Measurements from ENCODE around the gene SGO1.

The SGO1 gene

DNA sequence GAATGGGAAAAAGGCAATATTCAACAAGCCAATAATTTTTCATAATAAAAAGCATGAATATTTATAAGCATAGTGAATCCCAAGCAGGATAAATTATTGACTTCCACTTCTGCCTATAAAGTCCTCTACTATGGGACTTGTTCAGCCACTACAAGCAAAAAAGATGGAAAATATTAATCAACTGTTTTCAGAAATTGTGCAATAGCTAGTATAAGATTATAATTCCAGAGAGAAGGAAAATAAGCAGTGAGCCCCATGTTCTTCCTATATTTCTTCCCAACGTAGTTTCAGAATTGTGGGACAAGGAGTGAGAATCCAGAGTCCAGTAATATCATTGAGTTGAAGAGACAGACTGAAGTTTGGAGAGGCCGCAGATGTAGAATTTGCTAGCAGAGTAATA, 24.3 kb downstream of the SGO1 start:
- H3K27me3 ChIP-seq (replicated peaks; ENCODE audit: control insufficient read depth, insufficient read depth, low read length, poor library complexity, severe bottlenecking): no peaks in the 10 kb centered on the region
- peaks cover 14% of the 10 kb centered on the region for H3K4me1 ChIP-seq (ENCODE audit: control insufficient read depth, insufficient read depth, low read length, poor library complexity, severe bottlenecking)
- no peaks in the 10 kb centered on the region for H3K9me3 ChIP-seq (ENCODE audit: control insufficient read depth, low read length)
- H3K27ac ChIP-seq (ENCODE audit: insufficient read depth, low read length, poor library complexity, severe bottlenecking): no peak overlapping the region
- no peak for DNase-seq
- no peaks in the 10 kb centered on the region for H3K36me3 ChIP-seq (ENCODE audit: control insufficient read depth, insufficient read depth, low read length)
- no peak overlapping the region for H3K4me3 ChIP-seq (ENCODE audit: insufficient read depth, low read depth, low read length, poor library complexity, severe bottlenecking)

DNA sequence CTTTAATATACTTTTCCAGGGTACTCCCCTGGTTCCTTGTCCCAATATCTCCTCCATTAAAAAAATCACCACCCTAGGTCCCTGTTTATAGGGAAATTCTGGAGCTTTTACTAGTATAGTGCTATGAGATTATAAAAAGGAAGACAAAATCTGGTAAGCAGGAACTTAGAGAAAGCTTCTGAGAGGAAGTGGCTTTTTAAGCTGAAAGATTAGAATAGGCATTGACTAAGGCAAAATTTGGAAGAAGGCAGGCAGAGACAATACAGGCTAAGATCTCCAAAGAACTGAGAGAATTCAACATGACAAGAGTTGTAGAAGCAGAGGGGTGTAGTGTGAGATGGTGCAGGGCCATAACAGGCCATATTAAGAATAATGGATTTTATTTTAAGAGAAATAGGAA, 25.8 kb downstream of the SGO1 start:
- Histone ChIP-seq H3K4me1 (ENCODE audit: control insufficient read depth, insufficient read depth, low read length, poor library complexity, severe bottlenecking) (peaks cover 14% of the 10 kb centered on the region), H3K27ac (ENCODE audit: insufficient read depth, low read length, poor library complexity, severe bottlenecking) (no peak overlapping the region), H3K4me3 (ENCODE audit: insufficient read depth, low read depth, low read length, poor library complexity, severe bottlenecking) (no peak overlapping the region), H3K9me3 (ENCODE audit: control insufficient read depth, low read length) (no peaks in the 10 kb centered on the region), H3K27me3 (replicated peaks; ENCODE audit: control insufficient read depth, insufficient read depth, low read length, poor library complexity, severe bottlenecking) (no peaks in the 10 kb centered on the region), H3K36me3 (ENCODE audit: control insufficient read depth, insufficient read depth, low read length) (no peaks in the 10 kb centered on the region)
- DNase-seq: no peak

DNA sequence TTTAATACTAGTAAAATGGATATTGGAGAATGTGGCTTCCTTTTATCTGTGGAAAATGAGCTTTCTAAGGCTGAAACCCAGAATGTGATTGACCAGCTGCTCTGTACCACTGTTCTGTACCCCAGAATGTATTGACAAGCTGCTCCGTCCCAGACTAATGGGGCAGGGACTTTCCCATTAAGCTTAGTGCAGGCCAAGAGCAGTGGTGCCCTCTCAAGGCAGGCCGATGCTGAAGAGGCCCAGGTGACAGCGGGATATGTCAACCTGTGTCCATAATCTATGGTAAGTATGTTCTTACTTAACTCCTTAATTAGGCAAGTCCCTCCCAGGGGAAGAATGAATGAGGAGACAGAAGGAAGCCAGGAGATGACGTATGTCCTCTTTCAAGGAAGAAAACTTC, 31.1 kb downstream of the SGO1 start:
- no peak for DNase-seq
- Histone ChIP-seq H3K4me3 (ENCODE audit: insufficient read depth, low read depth, low read length, poor library complexity, severe bottlenecking) (no peak overlapping the region), H3K36me3 (ENCODE audit: control insufficient read depth, insufficient read depth, low read length) (peaks cover 20% of the 10 kb centered on the region), H3K27ac (ENCODE audit: insufficient read depth, low read length, poor library complexity, severe bottlenecking) (no peak overlapping the region), H3K4me1 (ENCODE audit: control insufficient read depth, insufficient read depth, low read length, poor library complexity, severe bottlenecking) (peaks cover 3% of the 10 kb centered on the region), H3K27me3 (replicated peaks; ENCODE audit: control insufficient read depth, insufficient read depth, low read length, poor library complexity, severe bottlenecking) (no peaks in the 10 kb centered on the region), H3K9me3 (ENCODE audit: control insufficient read depth, low read length) (no peaks in the 10 kb centered on the region)

DNA sequence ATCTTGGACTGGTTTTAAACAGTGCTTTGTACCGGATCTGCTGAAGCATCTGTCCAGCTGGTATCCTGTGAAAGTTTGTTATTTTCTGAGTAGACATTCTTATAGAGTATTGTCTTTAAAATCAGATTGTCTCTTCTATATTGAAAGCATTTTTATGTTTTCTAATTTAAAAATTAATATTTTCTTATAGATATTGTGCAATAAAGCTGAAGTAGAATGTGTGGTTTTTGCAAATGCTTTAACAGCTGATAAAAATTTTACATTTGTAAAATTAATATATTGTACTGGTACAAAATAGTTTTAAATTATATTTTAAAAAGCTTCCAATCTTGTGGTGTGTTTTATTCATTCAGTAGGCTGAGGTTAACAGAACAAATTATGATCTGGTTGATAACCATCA, 31.9 kb downstream of the SGO1 start:
- Histone ChIP-seq H3K9me3 (ENCODE audit: control insufficient read depth, low read length) (no peaks in the 10 kb centered on the region), H3K27ac (ENCODE audit: insufficient read depth, low read length, poor library complexity, severe bottlenecking) (no peak overlapping the region), H3K4me3 (ENCODE audit: insufficient read depth, low read depth, low read length, poor library complexity, severe bottlenecking) (no peak overlapping the region), H3K36me3 (ENCODE audit: control insufficient read depth, insufficient read depth, low read length) (peaks cover 26% of the 10 kb centered on the region), H3K4me1 (ENCODE audit: control insufficient read depth, insufficient read depth, low read length, poor library complexity, severe bottlenecking) (no peaks in the 10 kb centered on the region), H3K27me3 (replicated peaks; ENCODE audit: control insufficient read depth, insufficient read depth, low read length, poor library complexity, severe bottlenecking) (no peaks in the 10 kb centered on the region)
- no peak for DNase-seq

DNA sequence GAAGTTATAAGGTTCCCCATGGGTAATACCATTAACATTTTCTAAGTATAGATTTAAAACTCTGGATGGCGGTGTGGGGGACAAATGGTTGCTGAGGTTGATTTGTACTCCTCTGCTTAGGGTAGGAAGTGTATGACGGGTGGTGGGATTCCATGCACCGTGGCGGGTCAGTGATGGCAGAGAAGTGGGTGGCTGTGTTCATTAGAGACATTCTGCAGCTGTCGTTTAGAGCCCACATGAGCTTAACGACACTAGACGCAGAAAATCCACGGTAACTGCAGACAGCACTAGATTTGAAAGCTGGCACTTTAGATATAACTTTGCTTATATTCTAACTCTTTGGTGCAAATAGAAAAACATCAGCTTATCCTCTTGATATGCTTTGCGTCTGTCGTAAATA, 37.5 kb downstream of the SGO1 start:
- Histone ChIP-seq H3K27me3 (replicated peaks; ENCODE audit: control insufficient read depth, insufficient read depth, low read length, poor library complexity, severe bottlenecking) (no peaks in the 10 kb centered on the region), H3K36me3 (ENCODE audit: control insufficient read depth, insufficient read depth, low read length) (peaks cover 40% of the 10 kb centered on the region), H3K27ac (ENCODE audit: insufficient read depth, low read length, poor library complexity, severe bottlenecking) (no peak overlapping the region), H3K9me3 (ENCODE audit: control insufficient read depth, low read length) (no peaks in the 10 kb centered on the region), H3K4me1 (ENCODE audit: control insufficient read depth, insufficient read depth, low read length, poor library complexity, severe bottlenecking) (no peaks in the 10 kb centered on the region), H3K4me3 (ENCODE audit: insufficient read depth, low read depth, low read length, poor library complexity, severe bottlenecking) (no peak overlapping the region)
- no peak for DNase-seq

DNA sequence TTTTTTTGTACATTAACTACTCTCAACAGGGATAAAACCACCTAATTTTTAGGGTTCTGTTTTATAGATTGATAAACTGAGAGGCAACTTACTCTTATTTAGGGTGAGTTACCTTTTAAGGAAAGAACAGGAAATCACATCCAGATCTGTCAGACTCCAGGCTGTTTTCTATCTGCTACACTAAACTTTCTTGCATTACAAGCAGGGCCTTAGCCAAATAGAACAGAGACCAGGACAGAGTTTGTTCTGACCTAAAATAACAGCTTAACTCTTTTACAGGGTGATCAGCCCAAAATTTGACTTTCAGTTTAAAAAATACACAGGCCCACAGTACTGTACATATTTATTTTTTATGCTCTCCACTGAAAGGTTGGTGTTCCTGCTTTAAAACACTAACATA, 38.6 kb downstream of the SGO1 start:
- no peak for DNase-seq
- H3K36me3 ChIP-seq (ENCODE audit: control insufficient read depth, insufficient read depth, low read length): peaks cover 43% of the 10 kb centered on the region

DNA sequence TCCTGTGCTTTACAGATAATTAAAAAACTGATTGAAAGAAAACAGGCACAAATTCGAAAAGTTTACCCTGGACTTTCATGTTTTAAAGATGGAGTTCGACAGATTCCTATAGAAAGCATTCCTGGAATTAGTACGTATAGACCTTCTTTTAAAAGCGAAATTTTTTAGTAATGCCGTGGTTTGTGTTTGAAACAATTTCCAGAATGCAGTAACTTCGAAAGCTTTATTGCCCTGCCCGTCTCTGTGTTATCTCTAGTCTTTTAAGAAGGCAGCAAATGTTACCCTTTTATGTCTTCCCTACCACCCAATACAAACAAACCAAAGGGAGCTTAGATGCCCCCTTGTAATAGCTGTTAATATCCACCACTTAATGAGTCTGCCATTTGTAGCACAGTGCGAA, 39.7 kb downstream of the SGO1 start:
- Histone ChIP-seq H3K27ac (ENCODE audit: insufficient read depth, low read length, poor library complexity, severe bottlenecking) (no peak overlapping the region), H3K36me3 (ENCODE audit: control insufficient read depth, insufficient read depth, low read length) (peaks cover 50% of the 10 kb centered on the region)
- no peak for DNase-seq

More for the DNA sequence above, 38.6 kb downstream of the SGO1 start:
- Histone ChIP-seq H3K9me3 (ENCODE audit: control insufficient read depth, low read length) (no peaks in the 10 kb centered on the region), H3K27ac (ENCODE audit: insufficient read depth, low read length, poor library complexity, severe bottlenecking) (no peak overlapping the region), H3K27me3 (replicated peaks; ENCODE audit: control insufficient read depth, insufficient read depth, low read length, poor library complexity, severe bottlenecking) (no peaks in the 10 kb centered on the region), H3K4me1 (ENCODE audit: control insufficient read depth, insufficient read depth, low read length, poor library complexity, severe bottlenecking) (no peaks in the 10 kb centered on the region), H3K4me3 (ENCODE audit: insufficient read depth, low read depth, low read length, poor library complexity, severe bottlenecking) (no peak overlapping the region)

DNA sequence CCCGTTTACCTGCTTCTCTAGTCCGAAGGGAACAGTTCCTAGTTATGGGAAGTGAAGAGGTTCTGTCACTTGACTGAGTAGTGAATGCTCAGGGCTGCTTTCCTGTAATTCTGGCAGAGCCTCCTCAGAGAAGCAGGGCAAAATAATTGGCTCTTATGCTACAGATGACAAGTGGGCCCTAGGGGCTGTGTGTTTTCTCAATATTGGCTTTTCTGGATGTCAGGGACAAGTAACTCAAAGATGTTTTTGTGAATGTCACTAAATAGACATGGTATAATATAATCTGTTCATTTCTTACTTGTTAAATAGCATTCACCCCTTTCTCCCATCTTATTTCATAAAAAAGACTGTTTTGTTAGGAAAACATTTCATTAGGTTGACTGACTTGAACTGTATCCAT, 40.1 kb downstream of the SGO1 start:
- no peak for DNase-seq
- no peak overlapping the region for H3K27ac ChIP-seq (ENCODE audit: insufficient read depth, low read length, poor library complexity, severe bottlenecking)
- H3K4me1 ChIP-seq (ENCODE audit: control insufficient read depth, insufficient read depth, low read length, poor library complexity, severe bottlenecking): no peaks in the 10 kb centered on the region
- no peak overlapping the region for H3K4me3 ChIP-seq (ENCODE audit: insufficient read depth, low read depth, low read length, poor library complexity, severe bottlenecking)
- no peaks in the 10 kb centered on the region for H3K27me3 ChIP-seq (replicated peaks; ENCODE audit: control insufficient read depth, insufficient read depth, low read length, poor library complexity, severe bottlenecking)
- no peaks in the 10 kb centered on the region for H3K9me3 ChIP-seq (ENCODE audit: control insufficient read depth, low read length)
- H3K36me3 ChIP-seq (ENCODE audit: control insufficient read depth, insufficient read depth, low read length): peaks cover 51% of the 10 kb centered on the region

More for the DNA sequence above, 39.7 kb downstream of the SGO1 start:
- Histone ChIP-seq H3K9me3 (ENCODE audit: control insufficient read depth, low read length) (no peaks in the 10 kb centered on the region), H3K4me1 (ENCODE audit: control insufficient read depth, insufficient read depth, low read length, poor library complexity, severe bottlenecking) (no peaks in the 10 kb centered on the region), H3K4me3 (ENCODE audit: insufficient read depth, low read depth, low read length, poor library complexity, severe bottlenecking) (no peak overlapping the region), H3K27me3 (replicated peaks; ENCODE audit: control insufficient read depth, insufficient read depth, low read length, poor library complexity, severe bottlenecking) (no peaks in the 10 kb centered on the region)

DNA sequence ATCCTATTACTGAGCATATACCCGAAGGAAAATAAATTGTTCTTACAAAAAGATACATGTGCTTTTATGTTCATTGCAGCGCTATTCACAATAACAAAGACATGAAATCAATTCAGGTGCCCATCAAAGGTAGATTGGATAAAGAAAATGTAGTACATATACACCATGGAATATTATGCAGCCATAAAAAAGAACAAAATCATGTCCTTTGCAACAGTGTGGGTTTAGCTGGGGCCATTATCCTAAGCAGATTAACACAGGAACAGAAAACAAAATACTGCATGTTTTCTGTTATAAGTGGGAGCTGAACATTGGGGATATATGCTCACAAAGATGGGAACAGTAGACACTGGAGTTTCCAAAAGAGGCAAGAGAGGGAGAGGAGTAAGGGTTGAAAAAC, 42.5 kb downstream of the SGO1 start:
- Histone ChIP-seq H3K27ac (ENCODE audit: insufficient read depth, low read length, poor library complexity, severe bottlenecking) (no peak overlapping the region), H3K9me3 (ENCODE audit: control insufficient read depth, low read length) (no peaks in the 10 kb centered on the region), H3K4me1 (ENCODE audit: control insufficient read depth, insufficient read depth, low read length, poor library complexity, severe bottlenecking) (no peaks in the 10 kb centered on the region), H3K4me3 (ENCODE audit: insufficient read depth, low read depth, low read length, poor library complexity, severe bottlenecking) (no peak overlapping the region), H3K36me3 (ENCODE audit: control insufficient read depth, insufficient read depth, low read length) (peaks cover 49% of the 10 kb centered on the region), H3K27me3 (replicated peaks; ENCODE audit: control insufficient read depth, insufficient read depth, low read length, poor library complexity, severe bottlenecking) (no peaks in the 10 kb centered on the region)
- no peak for DNase-seq

DNA sequence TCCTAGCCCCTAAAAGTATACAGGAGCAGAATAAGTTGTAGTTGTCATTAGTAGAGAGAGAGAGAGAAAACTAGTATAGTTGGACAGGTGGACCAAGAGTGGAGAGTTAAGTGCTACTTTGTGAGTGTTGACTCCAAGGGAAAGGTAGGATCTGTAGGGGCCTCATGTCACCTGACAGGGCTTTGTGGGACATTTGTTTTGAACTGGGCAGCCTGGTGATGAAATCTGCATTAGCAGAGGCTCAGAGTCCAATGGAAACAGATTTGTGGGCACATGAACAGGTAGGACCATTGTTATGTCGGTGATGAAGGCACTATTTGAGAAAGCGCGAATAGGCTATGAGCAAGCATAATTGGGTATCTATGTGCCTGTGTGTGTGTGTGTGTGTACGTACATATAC, 43.5 kb downstream of the SGO1 start:
- no peak overlapping the region for H3K27ac ChIP-seq (ENCODE audit: insufficient read depth, low read length, poor library complexity, severe bottlenecking)
- no peaks in the 10 kb centered on the region for H3K9me3 ChIP-seq (ENCODE audit: control insufficient read depth, low read length)
- H3K4me3 ChIP-seq (ENCODE audit: insufficient read depth, low read depth, low read length, poor library complexity, severe bottlenecking): no peak overlapping the region
- no peak for DNase-seq
- H3K27me3 ChIP-seq (replicated peaks; ENCODE audit: control insufficient read depth, insufficient read depth, low read length, poor library complexity, severe bottlenecking): no peaks in the 10 kb centered on the region
- peaks cover 39% of the 10 kb centered on the region for H3K36me3 ChIP-seq (ENCODE audit: control insufficient read depth, insufficient read depth, low read length)
- H3K4me1 ChIP-seq (ENCODE audit: control insufficient read depth, insufficient read depth, low read length, poor library complexity, severe bottlenecking): no peaks in the 10 kb centered on the region

DNA sequence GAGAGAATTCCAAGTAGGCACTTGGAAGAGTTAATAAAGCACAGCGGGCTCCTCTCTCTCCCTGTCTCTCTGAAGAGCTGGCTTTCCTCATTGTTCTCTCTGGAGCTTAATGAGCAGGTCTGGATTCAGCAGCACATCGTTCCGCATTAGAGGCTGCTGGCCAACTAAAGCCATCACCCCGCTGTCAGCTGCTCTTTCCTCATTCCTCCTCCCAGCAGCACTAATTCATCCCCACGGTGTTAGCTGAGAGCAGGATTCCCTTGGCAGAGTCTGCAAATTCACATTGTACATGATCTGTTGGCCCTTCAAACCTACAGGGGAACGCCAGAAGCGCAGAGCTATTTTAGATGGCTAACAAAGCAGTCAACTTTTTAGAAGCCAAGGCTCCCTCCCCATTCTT, 44.2 kb downstream of the SGO1 start:
- peaks cover 39% of the 10 kb centered on the region for H3K36me3 ChIP-seq (ENCODE audit: control insufficient read depth, insufficient read depth, low read length)

More for the DNA sequence above, 44.2 kb downstream of the SGO1 start:
- no peak overlapping the region for H3K27ac ChIP-seq (ENCODE audit: insufficient read depth, low read length, poor library complexity, severe bottlenecking)
- H3K4me1 ChIP-seq (ENCODE audit: control insufficient read depth, insufficient read depth, low read length, poor library complexity, severe bottlenecking): no peaks in the 10 kb centered on the region
- no peaks in the 10 kb centered on the region for H3K27me3 ChIP-seq (replicated peaks; ENCODE audit: control insufficient read depth, insufficient read depth, low read length, poor library complexity, severe bottlenecking)
- no peaks in the 10 kb centered on the region for H3K9me3 ChIP-seq (ENCODE audit: control insufficient read depth, low read length)
- no peak for DNase-seq
- no peak overlapping the region for H3K4me3 ChIP-seq (ENCODE audit: insufficient read depth, low read depth, low read length, poor library complexity, severe bottlenecking)
